Esophagus muscularis mucosa (tissue), 4 donors: ENCODE data around the gene SMAD5.

Experiments used
- CTCF ChIP-seq, 3 experiments: fragments of 200-600 bp in 2 of 3; fragments of 450-650 bp in 1 of 3; sonication (generic) in 2 of 3; IDR thresholded peaks; one replicate each; pipeline ENCODE4 v1.5.1; 2017 to 2019; ENCODE audit warnings: antibody characterized with exemption in 3 of 3, mild to moderate bottlenecking in 2 of 3, moderate library complexity in 1 of 3
- EP300 ChIP-seq: sonication (generic); formaldehyde crosslinking; IDR thresholded peaks from one replicate; pipeline ENCODE4 v1.6.1; 2017; ENCODE audit warnings: antibody characterized with exemption
- POLR2A ChIP-seq: fragments of 450-650 bp; IDR thresholded peaks from one replicate; pipeline ENCODE4 v1.6.1; 2017; ENCODE audit warnings: antibody characterized with exemption, moderate library complexity, mild to moderate bottlenecking, low read depth
- POLR2AphosphoS5 ChIP-seq, 2 donors: sonication (generic); formaldehyde crosslinking; IDR thresholded peaks; one replicate each; pipeline ENCODE4 v1.6.1; 2017; ENCODE audit warnings: antibody characterized with exemption in 2 of 2

GRCh38 chr5:136086783-136087566 lies 45.7 kb upstream of the SMAD5 start:
- TF ChIP-seq CTCF (IDR thresholded peaks at IDR 0.05) (no peak), POLR2A (no peak), POLR2AphosphoS5 (IDR thresholded peaks at IDR 0.05) (no peak), EP300 (no peak)
